GM12874 (cell line): ENCODE results near the gene MMP1.

ENCODE experiments used
- TF ChIP-seq, protein P1 (sequence below): IDR thresholded peaks from 2 replicates; pipeline ENCODE4 v1.5.1; 2011; ENCODE audit warnings: low read depth, mild to moderate bottlenecking, control low read depth, low read length, moderate library complexity; ENCODE audit not compliant: insufficient read depth

The MMP1 gene

DNA sequence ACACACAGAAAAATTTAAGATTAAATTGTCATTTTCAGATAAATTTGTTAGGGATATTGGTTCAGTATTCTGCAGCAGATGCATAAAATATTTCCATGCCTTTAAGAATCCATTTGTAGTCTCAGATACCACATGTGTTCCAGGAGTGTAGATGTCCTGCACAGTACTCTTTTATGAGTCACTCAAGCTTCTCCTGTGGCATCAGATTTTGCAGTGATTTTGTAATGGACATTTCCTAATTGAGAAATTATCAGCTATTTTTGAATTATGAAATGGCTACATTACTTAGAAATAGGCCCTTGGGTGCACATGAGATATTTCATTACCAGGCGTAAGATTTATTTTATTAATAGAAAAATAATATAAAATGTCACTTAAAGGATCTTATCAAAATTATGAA lies 26.6 kb upstream of the MMP1 start:
- TF ChIP-seq, protein P1, sequence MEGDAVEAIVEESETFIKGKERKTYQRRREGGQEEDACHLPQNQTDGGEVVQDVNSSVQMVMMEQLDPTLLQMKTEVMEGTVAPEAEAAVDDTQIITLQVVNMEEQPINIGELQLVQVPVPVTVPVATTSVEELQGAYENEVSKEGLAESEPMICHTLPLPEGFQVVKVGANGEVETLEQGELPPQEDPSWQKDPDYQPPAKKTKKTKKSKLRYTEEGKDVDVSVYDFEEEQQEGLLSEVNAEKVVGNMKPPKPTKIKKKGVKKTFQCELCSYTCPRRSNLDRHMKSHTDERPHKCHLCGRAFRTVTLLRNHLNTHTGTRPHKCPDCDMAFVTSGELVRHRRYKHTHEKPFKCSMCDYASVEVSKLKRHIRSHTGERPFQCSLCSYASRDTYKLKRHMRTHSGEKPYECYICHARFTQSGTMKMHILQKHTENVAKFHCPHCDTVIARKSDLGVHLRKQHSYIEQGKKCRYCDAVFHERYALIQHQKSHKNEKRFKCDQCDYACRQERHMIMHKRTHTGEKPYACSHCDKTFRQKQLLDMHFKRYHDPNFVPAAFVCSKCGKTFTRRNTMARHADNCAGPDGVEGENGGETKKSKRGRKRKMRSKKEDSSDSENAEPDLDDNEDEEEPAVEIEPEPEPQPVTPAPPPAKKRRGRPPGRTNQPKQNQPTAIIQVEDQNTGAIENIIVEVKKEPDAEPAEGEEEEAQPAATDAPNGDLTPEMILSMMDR: no peak

DNA sequence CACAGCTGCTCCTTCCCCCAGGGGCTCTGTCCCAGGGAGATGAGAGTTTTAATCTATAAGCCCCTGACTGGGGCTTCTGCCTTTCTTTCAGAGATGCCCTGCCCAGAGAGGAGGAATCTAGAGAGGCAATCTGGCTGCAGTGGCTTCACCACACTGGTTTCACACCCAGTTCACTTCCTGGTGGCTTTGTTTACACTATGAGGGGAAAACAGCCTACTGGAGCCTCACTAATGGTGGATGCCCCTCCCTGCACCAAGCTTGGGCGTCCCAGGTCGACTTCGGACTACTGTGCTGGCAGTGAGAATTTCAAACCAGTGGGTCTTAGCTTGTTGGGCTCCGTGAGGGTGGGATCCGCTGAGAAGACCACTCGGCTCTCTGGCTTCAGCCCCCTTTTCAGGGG lies 21.5 kb upstream of the MMP1 start:
- TF ChIP-seq, protein P1: no peak

DNA sequence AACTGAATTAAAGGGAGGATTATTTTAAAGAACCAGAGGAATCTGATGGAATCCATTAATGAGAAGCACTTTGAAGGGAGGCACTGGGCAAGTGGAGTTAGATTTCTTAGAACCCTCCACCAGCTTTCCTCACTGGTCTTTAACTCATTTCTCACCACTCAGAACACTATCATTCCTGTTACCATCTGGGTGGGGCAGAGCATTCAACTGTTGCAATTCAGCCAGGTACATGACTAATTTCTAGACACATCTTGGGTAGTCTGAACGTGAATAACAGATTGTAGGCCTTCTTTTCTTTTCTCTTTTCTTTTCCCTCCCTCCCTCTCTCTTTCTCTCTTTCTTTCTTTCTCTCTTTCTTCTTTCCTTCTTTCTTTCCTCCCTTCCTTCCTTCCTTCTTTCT lies 15.5 kb upstream of the MMP1 start:
- TF ChIP-seq, protein P1: no peak

DNA sequence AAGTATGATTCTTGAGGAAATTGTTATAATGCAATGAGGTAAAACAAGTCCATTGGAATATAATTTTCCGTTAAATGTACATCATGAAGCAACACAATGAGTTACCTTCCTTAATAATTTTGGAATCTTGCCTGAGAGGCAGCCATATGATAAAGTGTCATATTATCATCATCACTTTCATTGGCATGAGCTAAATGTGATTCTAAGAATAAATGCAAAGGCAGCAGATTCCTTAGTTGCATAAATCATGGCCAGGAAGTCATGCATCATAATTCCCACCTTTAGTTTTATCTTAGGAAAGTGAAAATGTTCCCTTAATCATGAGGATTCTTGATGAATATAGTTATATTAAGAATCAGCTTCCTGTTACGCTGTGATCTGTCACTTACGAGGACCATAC lies 14.2 kb upstream of the MMP1 start:
- TF ChIP-seq, protein P1: no peak

DNA sequence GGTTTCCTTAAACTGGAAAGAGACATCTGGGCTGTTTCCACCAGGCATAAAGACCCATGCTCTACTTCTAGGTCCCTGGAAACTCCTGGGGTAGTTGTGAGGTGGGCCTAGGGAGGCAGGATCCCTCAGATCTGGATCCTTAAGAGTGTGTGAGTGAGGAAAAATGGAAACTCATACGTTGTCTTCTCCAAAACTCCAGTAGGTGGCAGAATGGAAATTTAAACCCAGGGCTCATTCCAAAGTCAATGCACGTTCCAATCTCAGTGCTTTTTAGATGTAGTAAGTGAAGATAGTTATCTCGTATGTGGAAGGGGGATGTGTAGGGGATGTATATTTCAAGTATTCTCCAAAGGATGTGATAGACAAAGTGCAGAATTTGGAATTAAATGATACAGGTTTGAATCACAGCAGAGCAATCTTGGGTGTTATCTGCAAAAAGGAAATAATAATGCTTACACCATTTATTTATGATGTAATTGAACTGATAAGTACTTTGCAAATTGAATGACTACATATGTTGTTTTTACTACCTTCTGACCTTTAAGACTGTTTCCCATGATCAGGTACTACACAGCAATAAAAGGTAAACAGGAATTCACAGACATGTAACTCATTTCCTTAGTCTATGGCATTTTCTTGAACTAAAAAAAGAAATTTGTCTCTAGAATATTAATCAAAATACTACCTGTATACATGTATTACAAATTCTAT lies 13.1 kb upstream of the MMP1 start:
- TF ChIP-seq, protein P1: peak; percentile 14; the same call in 1 of the 2 replicates

DNA sequence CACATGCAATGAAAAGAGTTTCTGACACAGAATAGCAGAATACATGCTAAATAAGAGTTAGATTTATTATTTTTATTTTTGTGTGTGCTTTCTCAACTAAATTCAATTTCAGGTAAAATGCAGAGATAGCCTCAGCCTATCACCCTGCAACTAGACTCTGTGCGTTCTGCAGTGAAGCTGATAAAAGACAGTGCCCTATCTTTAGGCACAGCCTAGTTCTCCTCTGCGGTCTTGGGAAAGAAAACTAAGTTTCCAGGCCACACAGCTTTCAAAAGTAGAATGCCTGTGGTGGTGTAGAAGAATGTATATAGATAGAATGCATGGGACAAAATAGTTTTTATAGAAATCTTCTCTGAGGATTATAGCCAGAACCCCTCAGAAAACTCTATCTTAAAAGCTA lies 12.0 kb upstream of the MMP1 start:
- TF ChIP-seq, protein P1: no peak

DNA sequence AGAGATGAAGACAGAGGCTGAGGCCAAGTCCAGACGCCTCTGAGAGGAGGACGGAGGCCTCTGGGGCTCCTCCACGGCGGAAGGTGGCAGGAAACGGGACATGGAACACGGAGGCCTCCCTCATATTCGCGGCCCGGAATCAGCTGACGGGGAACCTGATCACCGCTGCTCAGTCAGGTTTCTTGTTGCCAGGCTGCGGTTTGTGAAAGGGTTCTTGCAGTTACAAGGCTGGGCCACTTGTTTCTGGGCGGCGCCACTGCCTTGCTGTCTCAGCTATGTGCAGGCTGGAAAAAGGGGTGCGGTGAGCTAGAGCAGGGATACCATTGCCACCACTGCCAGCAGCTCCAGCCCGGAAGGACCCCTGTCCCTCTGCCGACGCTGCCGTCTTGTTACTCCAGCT lies 10.0 kb upstream of the MMP1 start:
- TF ChIP-seq, protein P1: peak; percentile 65; the same call in 1 of the 2 replicates
